Glomerular visceral epithelial cell (primary cell): Measurements from ENCODE around the gene GFRA1.

ENCODE experiments used
- DNase-seq: peaks from one replicate; pipeline ENCODE4 v3.0.0-alpha.2; 2016; ENCODE audit errors: extremely low spot score

The GFRA1 gene

GRCh38 chr10:116104210-116104932, 168.6 kb downstream of the GFRA1 start:
- peak; percentile 79 for DNase-seq

- DNase-seq, result no peak
Observed at GRCh38 chr10:116103668-116104067, 169.3 kb downstream of the GFRA1 start.

GRCh38 chr10:116101616-116102315, 171.2 kb downstream of the GFRA1 start:
- no peak for DNase-seq

GRCh38 chr10:116100984-116101383, 172.0 kb downstream of the GFRA1 start:
- DNase-seq, result no peak

GRCh38 chr10:116099023-116099420, 174.0 kb downstream of the GFRA1 start:
- DNase-seq, result peak; percentile 93

- DNase-seq, result peak; percentile 87
Observed at GRCh38 chr10:116098411-116099022, 174.5 kb downstream of the GFRA1 start.

GRCh38 chr10:116097239-116097784, 175.7 kb downstream of the GFRA1 start:
- peak; percentile 84 for DNase-seq

- DNase-seq, result no peak
Observed at GRCh38 chr10:116096526-116096925, 176.5 kb downstream of the GFRA1 start.

- no peak for DNase-seq
Observed at GRCh38 chr10:116094356-116094755, 178.7 kb downstream of the GFRA1 start.

GRCh38 chr10:116093031-116093430, 180.0 kb downstream of the GFRA1 start:
- DNase-seq, result no peak

GRCh38 chr10:116088985-116089384, 184.0 kb downstream of the GFRA1 start:
- DNase-seq, result peak; percentile 41

GRCh38 chr10:116085323-116085722, 187.7 kb downstream of the GFRA1 start:
- no peak for DNase-seq

- peak; percentile 93 for DNase-seq
Observed at GRCh38 chr10:116084161-116084560, 188.8 kb downstream of the GFRA1 start.

GRCh38 chr10:116083226-116083762, 189.7 kb downstream of the GFRA1 start:
- DNase-seq, result no peak

- DNase-seq, result no peak
Observed at GRCh38 chr10:116082762-116083161, 190.2 kb downstream of the GFRA1 start.

- DNase-seq, result peak; percentile 89
Observed at GRCh38 chr10:116082206-116082605, 190.8 kb downstream of the GFRA1 start.

- peak; percentile 94 for DNase-seq
Observed at GRCh38 chr10:116080553-116080952, 192.5 kb downstream of the GFRA1 start.

GRCh38 chr10:116079355-116079754, 193.7 kb downstream of the GFRA1 start:
- DNase-seq, result no peak

- no peak for DNase-seq
Observed at GRCh38 chr10:116076621-116077020, 196.4 kb downstream of the GFRA1 start.

- no peak for DNase-seq
Observed at GRCh38 chr10:116073510-116073909, 199.5 kb downstream of the GFRA1 start.

GRCh38 chr10:116073001-116073400, 200.0 kb downstream of the GFRA1 start:
- no peak for DNase-seq

GRCh38 chr10:116071453-116072148, 201.4 kb downstream of the GFRA1 start:
- no peak for DNase-seq
